ENCODE data around the gene CXCL1.

The CXCL1 gene

DNA sequence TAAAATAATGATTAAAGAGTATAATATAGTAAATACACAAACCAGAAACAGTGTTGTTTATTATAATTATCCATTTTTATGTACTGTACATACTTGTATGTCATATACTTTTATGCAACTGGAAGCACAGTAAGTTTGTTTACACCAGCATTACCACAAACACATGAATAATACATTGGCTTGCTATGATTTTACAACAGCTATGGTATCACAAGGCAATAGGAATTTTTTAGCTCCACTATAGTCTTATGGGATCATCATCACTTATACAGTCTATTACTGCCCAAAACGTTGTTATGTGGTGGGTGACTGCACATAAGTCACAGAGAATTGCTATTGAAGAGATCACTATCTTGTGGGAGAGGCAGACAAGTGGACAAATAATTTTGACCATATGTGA lies 17.9 kb upstream of the CXCL1 start:
- no peak for DNase-seq (ENCODE audit: low read depth in 2 of 2)

GRCh38 chr4:73852771-73853170 lies 16.4 kb upstream of the CXCL1 start:
- DNase-seq (ENCODE audit: low read depth in 2 of 2) = no peak

- DNase-seq (ENCODE audit: low read depth in 2 of 2) = no peak
These were observed 15.9 kb upstream of the CXCL1 start, which contains the start of gene PF4V1 for GRCh38 chr4:73853246-73853704. Gene PF4V1, plus strand, starts transcription at chr4:73853296. Its CDS starts 67 bp downstream, at chr4:73853363.

DNA sequence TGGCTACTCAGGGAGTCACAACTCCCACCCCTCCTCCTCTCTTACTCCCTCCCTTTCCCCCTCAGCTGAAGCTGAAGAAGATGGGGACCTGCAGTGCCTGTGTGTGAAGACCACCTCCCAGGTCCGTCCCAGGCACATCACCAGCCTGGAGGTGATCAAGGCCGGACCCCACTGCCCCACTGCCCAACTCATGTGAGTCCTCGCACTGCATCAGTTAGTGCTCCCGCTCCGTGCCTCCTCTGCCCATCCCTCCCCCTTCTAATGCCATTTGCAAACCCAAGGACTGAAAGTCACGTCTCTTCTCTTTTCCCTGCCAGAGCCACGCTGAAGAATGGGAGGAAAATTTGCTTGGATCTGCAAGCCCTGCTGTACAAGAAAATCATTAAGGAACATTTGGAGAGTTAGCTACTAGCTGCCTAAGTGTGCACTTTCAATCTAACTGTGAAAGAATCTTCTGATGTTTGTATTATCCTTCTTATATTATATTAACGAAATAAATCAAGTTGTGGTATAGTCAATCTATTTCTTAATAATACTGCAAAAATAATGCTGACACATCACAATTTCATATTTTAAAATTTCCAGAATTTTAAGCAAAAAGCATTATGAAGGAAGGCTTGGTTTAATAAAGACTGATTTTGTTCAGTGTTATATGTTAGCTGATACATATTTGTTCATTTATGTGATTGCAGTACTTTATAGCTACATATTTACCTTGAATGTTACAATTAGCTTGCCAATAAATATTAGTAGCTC lies 15.3 kb upstream of the CXCL1 start:
- DNase-seq (ENCODE audit: low read depth in 2 of 2) = no peak

- no peak for DNase-seq (ENCODE audit: low read depth in 2 of 2)
These were observed 13.8 kb upstream of the CXCL1 start for GRCh38 chr4:73855406-73855805.

DNA sequence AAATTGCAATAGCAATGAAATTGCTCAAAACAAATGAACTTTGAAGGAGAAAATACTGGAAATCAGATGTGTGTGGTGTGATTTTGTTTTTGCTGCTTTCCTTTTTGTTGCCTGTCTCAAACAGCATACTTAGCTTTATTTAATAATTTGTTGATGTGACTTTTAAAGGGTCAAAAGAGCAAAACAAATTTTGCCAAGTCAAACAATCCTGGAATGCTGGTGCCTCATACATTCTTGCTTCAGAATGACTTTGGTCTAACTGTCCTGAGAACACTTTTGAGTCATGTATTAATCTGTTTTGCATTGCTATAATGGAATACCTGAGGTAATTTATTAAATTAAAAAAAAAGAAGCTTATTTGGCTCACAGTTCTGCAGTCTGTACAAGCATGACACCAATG lies 12.7 kb upstream of the CXCL1 start:
- no peak for DNase-seq (ENCODE audit: low read depth in 2 of 2)

GRCh38 chr4:73859614-73860088 lies 9.5 kb upstream of the CXCL1 start:
- DNase-seq (ENCODE audit: low read depth in 2 of 2) = no peak

- DNase-seq (ENCODE audit: low read depth in 2 of 2) = no peak
These were observed 9.0 kb upstream of the CXCL1 start for GRCh38 chr4:73860181-73860580.

GRCh38 chr4:73860917-73861316 lies 8.3 kb upstream of the CXCL1 start:
- no peak for DNase-seq (ENCODE audit: low read depth in 2 of 2)

DNA sequence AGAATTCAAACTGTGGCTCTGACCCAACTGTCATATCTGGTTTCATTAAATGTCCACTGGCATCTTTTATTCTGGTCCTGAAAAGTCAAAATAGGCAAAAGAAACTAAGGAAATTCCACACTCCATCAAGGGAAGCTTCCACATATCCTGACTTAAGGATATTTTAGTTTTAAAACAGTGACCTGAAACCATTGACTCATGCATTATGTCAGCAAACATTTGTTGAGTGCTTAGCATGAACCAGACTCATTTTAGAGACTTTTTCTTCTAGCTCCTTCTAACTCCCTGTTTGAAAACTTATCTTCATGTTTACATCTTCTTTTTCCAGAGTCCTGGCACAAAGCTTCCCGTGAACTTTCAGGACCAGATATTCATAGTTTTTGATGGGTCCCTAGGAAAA lies 6.9 kb upstream of the CXCL1 start:
- no peak for DNase-seq (ENCODE audit: low read depth in 2 of 2)

DNA sequence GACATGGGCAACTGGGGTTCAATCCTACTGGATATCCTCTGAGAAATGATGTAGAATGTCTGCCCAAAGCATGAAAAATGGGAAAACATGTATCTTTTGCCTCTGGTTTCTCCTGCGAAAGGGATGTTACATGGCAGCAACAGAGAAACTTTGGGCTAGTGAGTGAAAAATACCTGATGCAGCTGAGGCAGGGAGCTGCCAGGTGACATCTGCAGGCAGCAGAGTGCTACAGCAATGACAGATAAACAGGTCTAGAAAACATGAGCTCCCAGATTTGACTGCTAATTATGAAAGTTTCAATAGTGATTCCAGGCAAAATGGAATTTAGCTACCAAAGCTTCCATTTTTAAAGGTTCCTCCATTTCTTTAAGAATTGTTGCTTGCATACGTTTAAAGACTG lies 4.8 kb upstream of the CXCL1 start:
- no peak for DNase-seq (ENCODE audit: low read depth in 2 of 2)

DNA sequence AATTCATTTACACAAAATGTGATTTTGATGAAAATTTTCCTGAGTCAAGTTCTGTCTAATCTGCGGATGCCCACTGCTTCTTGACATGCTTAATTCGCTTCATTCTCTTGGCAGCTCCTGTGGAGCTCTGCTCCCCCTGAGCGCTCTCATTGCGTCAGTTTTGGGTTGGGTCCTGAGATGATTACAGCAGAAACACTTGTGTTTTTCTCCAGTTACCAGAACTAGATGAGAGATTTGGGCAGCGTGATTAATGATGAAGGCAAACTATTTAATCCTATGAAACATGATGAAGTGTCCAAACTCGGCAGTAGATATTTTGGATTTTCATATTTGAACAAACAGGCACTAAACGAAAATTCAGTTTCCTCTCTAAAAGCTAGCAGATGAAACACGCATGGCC lies 4.2 kb upstream of the CXCL1 start:
- DNase-seq (ENCODE audit: low read depth in 2 of 2) = no peak

- no peak for DNase-seq (ENCODE audit: low read depth in 2 of 2)
These were observed 3.6 kb upstream of the CXCL1 start for GRCh38 chr4:73865431-73866096.

DNA sequence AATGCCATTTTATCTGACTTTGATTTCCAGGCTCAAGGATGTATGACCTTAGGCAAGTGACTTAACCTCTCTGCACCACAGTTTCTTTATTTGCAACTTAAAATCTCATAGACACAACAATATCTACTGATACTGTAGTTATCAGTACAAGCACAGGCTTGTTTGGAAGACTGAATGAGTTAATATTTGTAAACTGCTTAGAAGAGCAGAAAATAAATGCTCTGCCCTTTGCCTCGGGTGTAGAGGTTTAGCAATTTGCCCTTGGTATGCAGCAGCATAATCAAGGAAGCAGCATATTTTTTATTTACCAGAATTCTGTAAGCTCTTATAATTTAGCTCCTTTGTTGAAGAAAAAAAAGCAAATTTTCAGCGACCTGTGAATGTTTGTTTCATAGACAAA lies 2.9 kb upstream of the CXCL1 start:
- DNase-seq (ENCODE audit: low read depth in 2 of 2) = no peak

DNA sequence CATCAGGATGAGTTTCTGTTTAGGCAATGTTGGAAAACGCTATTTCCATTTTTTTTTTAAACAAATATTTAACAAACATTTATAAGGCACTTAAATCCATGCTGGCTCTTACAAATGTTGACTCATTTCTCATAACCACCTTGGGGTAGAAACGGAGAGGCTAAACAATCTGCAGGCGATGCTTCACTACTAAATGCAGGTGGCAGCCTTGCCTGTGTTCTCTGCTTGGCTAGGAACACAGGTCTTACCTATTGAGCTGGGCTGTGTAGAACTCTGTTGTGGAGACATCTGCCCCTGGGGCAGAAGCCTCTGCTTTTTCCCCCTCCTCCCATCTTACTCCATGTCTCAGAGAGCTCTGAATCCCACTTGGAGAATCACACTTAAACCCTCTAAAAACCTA lies 1.4 kb upstream of the CXCL1 start:
- DNase-seq (ENCODE audit: low read depth in 2 of 2) = no peak

- no peak for DNase-seq (ENCODE audit: low read depth in 2 of 2)
These were observed 725 bp upstream of the CXCL1 start for GRCh38 chr4:73868206-73869129.

- DNase-seq (ENCODE audit: low read depth in 2 of 2) = no peak
These were observed 1.1 kb downstream of the CXCL1 start for GRCh38 chr4:73870260-73870659.

GRCh38 chr4:73870768-73871167 lies 1.6 kb downstream of the CXCL1 start:
- no peak for DNase-seq (ENCODE audit: low read depth in 2 of 2)

- no peak for DNase-seq (ENCODE audit: low read depth in 2 of 2)
These were observed 2.5 kb downstream of the CXCL1 start for GRCh38 chr4:73871511-73872310.

DNA sequence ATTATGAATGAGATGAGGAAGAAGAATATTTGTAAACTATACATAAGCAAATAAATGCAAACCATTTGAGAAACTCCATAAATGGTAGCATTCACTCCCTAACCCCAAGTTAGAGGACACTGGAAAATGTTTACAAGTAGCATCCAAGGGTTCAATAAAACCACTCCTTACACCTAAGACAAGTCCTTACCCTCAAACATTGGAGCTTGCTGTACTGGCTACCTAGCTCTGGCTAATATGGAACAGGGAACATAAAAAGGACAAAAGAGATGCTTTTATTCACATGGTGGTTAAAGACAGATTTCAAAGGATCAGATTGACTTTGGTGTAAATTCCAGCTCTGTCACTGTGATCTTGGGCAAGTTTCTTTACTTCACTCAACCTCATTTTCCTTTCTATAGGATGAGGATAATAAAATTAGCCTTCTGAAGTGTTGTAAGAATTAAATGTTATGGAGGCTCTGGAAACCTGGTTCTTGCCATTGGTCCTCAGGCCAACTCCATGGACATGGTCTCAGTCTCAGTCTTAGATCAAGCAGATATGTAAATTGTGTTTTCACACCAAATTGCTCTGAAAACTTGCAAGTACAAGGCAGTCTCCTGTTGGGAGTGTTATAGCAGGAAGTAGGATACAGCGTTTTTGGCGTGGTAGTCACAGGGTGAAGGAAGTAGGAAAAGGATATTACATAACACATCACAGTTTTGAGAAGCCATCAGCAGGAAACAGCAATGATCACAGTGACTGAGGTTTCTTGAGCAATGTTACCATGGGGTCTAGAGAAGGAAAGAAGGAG lies 3.3 kb downstream of the CXCL1 start:
- no peak for DNase-seq (ENCODE audit: low read depth in 2 of 2)

DNA sequence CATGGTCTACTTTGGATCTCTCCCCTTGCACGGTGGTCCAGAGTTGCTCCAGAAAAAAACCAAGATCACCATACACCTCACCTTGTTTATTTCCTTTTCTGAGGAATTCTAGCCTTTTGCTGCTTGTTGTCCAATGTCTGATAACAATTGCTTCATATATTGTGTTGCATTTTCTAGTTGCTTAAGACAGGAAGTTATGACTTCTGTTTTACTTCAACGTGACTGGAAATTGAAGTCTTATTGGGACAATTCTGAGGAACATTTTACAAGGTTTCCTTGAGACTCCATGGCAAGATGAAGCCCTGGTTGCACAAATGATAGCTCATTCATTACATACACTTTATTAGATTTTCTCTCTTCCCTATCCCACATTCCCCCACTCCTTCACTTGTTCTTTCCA lies 5.2 kb downstream of the CXCL1 start:
- DNase-seq (ENCODE audit: low read depth in 2 of 2) = no peak
